ENCODE data around the gene FNDC11.
A peak's percentile ranks its signal among the peaks of the same experiment; 100 is the strongest.

Gene FNDC11

GRCh38 chr20:63539441-63540370 is 14.3 kb upstream of the FNDC11 start:
- no peak for DNase-seq (ENCODE audit: low spot score)

GRCh38 chr20:63540417-63541186 is 13.4 kb upstream of the FNDC11 start:
- peak; percentile 65 for DNase-seq (ENCODE audit: low spot score)

- no peak for DNase-seq (ENCODE audit: low spot score)
Observed at GRCh38 chr20:63541371-63541770, 12.6 kb upstream of the FNDC11 start.

GRCh38 chr20:63542031-63542559 is 11.9 kb upstream of the FNDC11 start:
- DNase-seq (ENCODE audit: low spot score), result no peak

GRCh38 chr20:63542696-63543095 is 11.3 kb upstream of the FNDC11 start:
- no peak for DNase-seq (ENCODE audit: low spot score)

- DNase-seq (ENCODE audit: low spot score), result no peak
Observed at GRCh38 chr20:63543131-63543530, 10.8 kb upstream of the FNDC11 start.

- DNase-seq (ENCODE audit: low spot score), result no peak
Observed at GRCh38 chr20:63543733-63544132, 10.2 kb upstream of the FNDC11 start.

GRCh38 chr20:63544241-63544957 is 9.6 kb upstream of the FNDC11 start:
- no peak for DNase-seq (ENCODE audit: low spot score)

- no peak for DNase-seq (ENCODE audit: low spot score)
Observed at GRCh38 chr20:63544958-63545516, 8.9 kb upstream of the FNDC11 start.

GRCh38 chr20:63545814-63546213 is 8.1 kb upstream of the FNDC11 start:
- no peak for DNase-seq (ENCODE audit: low spot score)

GRCh38 chr20:63546256-63546955 is 7.6 kb upstream of the FNDC11 start:
- DNase-seq (ENCODE audit: low spot score), result no peak

- DNase-seq (ENCODE audit: low spot score), result no peak
Observed at GRCh38 chr20:63546956-63547724, 6.8 kb upstream of the FNDC11 start.

GRCh38 chr20:63547725-63548480 is 6.1 kb upstream of the FNDC11 start, which contains the start of gene SRMS:
SRMS (minus strand) TSS chr20:63547749; CDS start chr20:63547463, 286 bp downstream.
- DNase-seq (ENCODE audit: low spot score), result no peak

- DNase-seq (ENCODE audit: low spot score), result no peak
Observed at GRCh38 chr20:63548542-63548941, 5.4 kb upstream of the FNDC11 start.

GRCh38 chr20:63549019-63549418 is 4.9 kb upstream of the FNDC11 start:
- no peak for DNase-seq (ENCODE audit: low spot score)

- DNase-seq (ENCODE audit: low spot score), result no peak
Observed at GRCh38 chr20:63549679-63550282, 4.2 kb upstream of the FNDC11 start.

- DNase-seq (ENCODE audit: low spot score), result no peak
Observed at GRCh38 chr20:63551068-63551467, 2.9 kb upstream of the FNDC11 start.

GRCh38 chr20:63552481-63553249 is 1.3 kb upstream of the FNDC11 start:
- DNase-seq (ENCODE audit: low spot score), result no peak

All from AG08395 (cell line).